CD8-positive, alpha-beta memory T cell (primary cell): ENCODE results near the gene PTBP1. TPM values are rescaled to one million over a fixed set of nuclear protein-coding genes. Genes with fewer than 3 reads are reported as not detected.

Experiments used
- CTCF ChIA-PET: fragments of 350-600 bp; sonication (Branson Sonifier 250); formaldehyde crosslinking; loops from one replicate; lab custom pipeline; 2021; ENCODE audit warnings: antibody characterized with exemption; lab: Charles Lee
- POLR2A ChIA-PET: fragments of 350-600 bp; sonication (Branson Sonifier 250); formaldehyde crosslinking; loops from one replicate; lab custom pipeline; 2021; ENCODE audit warnings: antibody characterized with exemption; lab: Charles Lee
- DNase-seq, 5 donors: peaks; one replicate each; pipeline versions ENCODE4 v3.0.0 to v3.0.0-alpha.2; 2020 to 2022; ENCODE audit warnings: mixed read lengths in 1 of 5
- H3K27ac ChIP-seq: one replicate; pipeline ENCODE4 v1.7.0; 2013; ENCODE audit warnings: low read depth, mild to moderate bottlenecking, low read length, moderate library complexity
- H3K27me3 ChIP-seq: 2 replicates; pipeline ENCODE4 v1.7.0; 2013; ENCODE audit warnings: low read length, mild to moderate bottlenecking; ENCODE audit not compliant: insufficient read depth, poor library complexity, severe bottlenecking
- H3K36me3 ChIP-seq: 2 replicates; pipeline ENCODE4 v1.7.0; 2013; ENCODE audit warnings: mild to moderate bottlenecking, low read length, moderate library complexity; ENCODE audit not compliant: insufficient read depth
- H3K4me1 ChIP-seq: 2 replicates; pipeline ENCODE4 v1.7.0; 2013; ENCODE audit warnings: mild to moderate bottlenecking, low read length, moderate library complexity; ENCODE audit not compliant: insufficient read depth
- H3K4me3 ChIP-seq: 2 replicates; pipeline ENCODE4 v1.7.0; 2013; ENCODE audit warnings: mild to moderate bottlenecking, low read length
- H3K9me3 ChIP-seq: 2 replicates; pipeline ENCODE4 v1.7.0; 2013; ENCODE audit warnings: mild to moderate bottlenecking, low read length
- H3K27ac Mint-ChIP-seq, 8 donors: one replicate each; pipeline ENCODE4 v1.8.0; 2020 to 2021; ENCODE audit warnings: mixed read lengths in 8 of 8, mild to moderate bottlenecking in 6 of 8, inconsistent platforms in 3 of 8, moderate library complexity in 3 of 8
- H3K27me3 Mint-ChIP-seq, 2 donors: one replicate each; pipeline ENCODE4 v1.8.0; 2020 to 2021; ENCODE audit warnings: mixed read lengths in 2 of 2, mild to moderate bottlenecking in 1 of 2, moderate library complexity in 1 of 2
- H3K36me3 Mint-ChIP-seq, 3 donors: one replicate each; pipeline ENCODE4 v1.8.0; 2020 to 2021; ENCODE audit warnings: mixed read lengths in 3 of 3, inconsistent platforms in 1 of 3, mild to moderate bottlenecking in 1 of 3
- H3K4me1 Mint-ChIP-seq, 3 donors: one replicate each; pipeline ENCODE4 v1.8.0; 2020 to 2021; ENCODE audit warnings: mixed read lengths in 3 of 3, inconsistent platforms in 1 of 3, mild to moderate bottlenecking in 1 of 3
- H3K4me3 Mint-ChIP-seq, 7 donors: one replicate each; pipeline ENCODE4 v1.8.0; 2020 to 2021; ENCODE audit warnings: mixed read lengths in 7 of 7, mild to moderate bottlenecking in 6 of 7, moderate library complexity in 4 of 7, inconsistent platforms in 2 of 7
- H3K9me3 Mint-ChIP-seq, 5 donors: one replicate each; pipeline ENCODE4 v1.8.0; 2020 to 2022; ENCODE audit warnings: mixed read lengths in 5 of 5, mild to moderate bottlenecking in 3 of 5, moderate library complexity in 2 of 5, inconsistent platforms in 1 of 5
- polyA plus RNA-seq: library from polyadenylated mRNA; unstranded; fragments of 300-500 nt; fragmentation: Illumina TruSeq; gene quantifications from one replicate; pipeline ENCODE4 v1.2.3, GENCODE V29; 2021
- total RNA-seq, 2 experiments: library from RNA; stranded (reverse); gene quantifications; one replicate each; pipeline ENCODE4 v1.2.3, GENCODE V29; 2021

PTBP1 gene
- total RNA-seq (100 to 1,000 TPM; 969 to 978 TPM), polyA plus RNA-seq (177 TPM)

DNA sequence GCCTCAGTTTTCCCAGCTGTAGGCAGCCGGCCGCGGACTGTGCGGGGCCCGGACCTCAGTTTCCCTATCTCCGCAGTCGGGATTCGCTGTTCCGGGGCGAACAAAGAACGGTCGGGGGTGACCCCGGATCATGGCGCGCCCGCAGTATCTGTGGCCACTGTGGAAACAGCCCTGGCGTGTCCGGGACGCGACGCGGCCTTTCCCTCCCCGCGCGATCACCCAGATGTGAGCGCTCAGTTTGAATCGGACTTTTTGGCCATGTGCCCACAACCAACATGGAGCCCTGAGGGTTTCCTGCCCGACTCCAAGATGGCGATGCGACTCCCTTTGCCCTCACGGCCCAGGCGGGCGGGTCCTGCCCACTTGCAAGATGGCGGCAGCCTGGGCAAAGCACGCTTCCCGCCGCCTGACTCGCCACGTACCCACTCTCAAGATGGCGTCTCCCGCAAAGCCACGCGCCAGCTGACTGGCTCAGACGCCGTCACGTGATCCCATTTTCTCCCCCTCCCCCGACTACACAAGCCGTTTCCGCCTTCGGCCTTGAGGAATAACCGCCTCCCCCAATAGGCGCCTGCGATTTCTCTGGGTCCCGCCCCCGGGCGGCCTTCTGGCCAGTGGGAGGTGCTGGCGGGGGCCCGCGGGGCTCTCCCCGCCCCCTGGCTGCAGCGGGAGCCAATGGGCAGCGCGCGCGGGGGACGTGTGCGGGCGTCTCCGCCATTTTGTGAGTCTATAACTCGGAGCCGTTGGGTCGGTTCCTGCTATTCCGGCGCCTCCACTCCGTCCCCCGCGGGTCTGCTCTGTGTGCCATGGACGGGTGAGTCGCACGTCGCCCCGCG lies at the start of gene PTBP1:
Gene PTBP1 (plus strand): TSS at position 761 of the 836 bp plus-strand sequence. CDS start 46 bp downstream, at position 807.
- Histone ChIP-seq H3K27me3 (no peaks in the 10 kb centered on the region), H3K9me3 (no peaks in the 10 kb centered on the region), H3K4me3 (peak within 1 kb of the TSS; percentile 68), H3K36me3 (peaks cover 9% of the 10 kb centered on the region), H3K4me1 (peaks cover 42% of the 10 kb centered on the region), H3K27ac (peak within 1 kb of the TSS; percentile 81)
- peaks cover 0 to 25% (median 1%) of the 10 kb centered on the region in 3 donors for H3K36me3 Mint-ChIP-seq
- H3K9me3 Mint-ChIP-seq, result no peaks in the 10 kb centered on the region
- POLR2A ChIA-PET, result interaction anchor here (0.6 to 1.0 kb wide), 5 partner anchors 10 to 645 kb away, joined by 3 to 6 read pairs (median 4); partner anchors contain the start of gene CIRBP
- peaks cover 0 to 4% of the 10 kb centered on the region in 2 donors for H3K27me3 Mint-ChIP-seq
- H3K4me3 Mint-ChIP-seq, result peak within 1 kb of the TSS; percentile 89 to 98 (median 93)
- CTCF ChIA-PET, result interaction anchor here (1.3 to 1.5 kb wide), 2 partner anchors 13 to 27 kb away, joined by 3 to 6 read pairs; no protein-coding TSS in a partner anchor
- peak; percentile 99 to 100 (median 100) for DNase-seq
- peaks cover 31 to 37% (median 34%) of the 10 kb centered on the region in 3 donors for H3K4me1 Mint-ChIP-seq
- H3K27ac Mint-ChIP-seq, result peak within 1 kb of the TSS; percentile 56 to 98 (median 92)

DNA sequence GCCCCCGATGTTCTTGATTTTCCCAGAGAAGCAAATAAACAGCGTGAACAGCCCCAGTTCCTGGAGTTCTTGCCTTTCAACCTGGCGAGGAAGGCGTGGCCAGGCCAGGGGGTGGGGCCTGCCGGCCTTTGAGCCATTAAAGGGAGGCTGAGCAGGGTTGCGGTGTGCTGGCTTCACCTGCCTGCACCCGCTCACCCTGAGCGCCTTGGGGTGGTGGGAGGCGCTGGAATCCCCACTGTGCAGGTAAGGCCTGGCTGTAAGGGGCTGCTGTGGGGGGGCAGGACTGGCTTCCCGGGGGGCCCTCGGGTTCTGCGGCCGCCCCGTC lies 49.0 kb upstream of the PTBP1 start:
- POLR2A ChIA-PET, result no interaction called here

GRCh38 chr19:749811-750210 lies 47.4 kb upstream of the PTBP1 start:
- Mint-ChIP-seq H3K4me3 (no peak overlapping the region), H3K27ac (no peak overlapping the region), H3K27me3 (peaks cover 0 to 2% of the 10 kb centered on the region in 2 donors), H3K4me1 (no peaks in the 10 kb centered on the region), H3K9me3 (no peaks in the 10 kb centered on the region), H3K36me3 (no peaks in the 10 kb centered on the region)
- H3K4me3 ChIP-seq, result no peak overlapping the region
- no peak for DNase-seq
- no peaks in the 10 kb centered on the region for H3K9me3 ChIP-seq
- H3K27ac ChIP-seq, result no peak overlapping the region
- H3K27me3 ChIP-seq, result no peaks in the 10 kb centered on the region
- CTCF ChIA-PET, result no interaction called here
- no peaks in the 10 kb centered on the region for H3K4me1 ChIP-seq
- POLR2A ChIA-PET, result no interaction called here
- H3K36me3 ChIP-seq, result no peaks in the 10 kb centered on the region

More for the DNA sequence above, 49.0 kb upstream of the PTBP1 start:
- Mint-ChIP-seq H3K27me3 (no peaks in the 10 kb centered on the region), H3K4me1 (no peaks in the 10 kb centered on the region), H3K4me3 (no peak overlapping the region), H3K36me3 (no peaks in the 10 kb centered on the region), H3K27ac (no peak overlapping the region), H3K9me3 (peaks cover 0 to 2% (median 0%) of the 10 kb centered on the region in 5 donors)
- Histone ChIP-seq H3K9me3 (no peaks in the 10 kb centered on the region), H3K27ac (no peak overlapping the region), H3K4me1 (no peaks in the 10 kb centered on the region), H3K27me3 (no peaks in the 10 kb centered on the region), H3K4me3 (no peak overlapping the region), H3K36me3 (no peaks in the 10 kb centered on the region)
- no peak for DNase-seq
- CTCF ChIA-PET, result no interaction called here

- ChIA-PET CTCF (no interaction called here), POLR2A (no interaction called here)
- no peaks in the 10 kb centered on the region for H3K36me3 ChIP-seq
- DNase-seq, result no peak
- Mint-ChIP-seq H3K4me3 (no peak within 1 kb of the TSS), H3K36me3 (no peaks in the 10 kb centered on the region), H3K4me1 (no peaks in the 10 kb centered on the region), H3K27ac (no peak within 1 kb of the TSS), H3K27me3 (peaks cover 0 to 2% of the 10 kb centered on the region in 2 donors), H3K9me3 (no peaks in the 10 kb centered on the region)
- H3K9me3 ChIP-seq, result no peaks in the 10 kb centered on the region
- H3K4me1 ChIP-seq, result no peaks in the 10 kb centered on the region
- H3K27ac ChIP-seq, result no peak within 1 kb of the TSS
- no peak within 1 kb of the TSS for H3K4me3 ChIP-seq
- H3K27me3 ChIP-seq, result no peaks in the 10 kb centered on the region
Measured at GRCh38 chr19:750640-751423, 46.4 kb upstream of the PTBP1 start, which contains the start of gene MISP. MISP (plus strand) TSS chr19:751112; CDS start chr19:756947, 5,835 bp downstream.

DNA sequence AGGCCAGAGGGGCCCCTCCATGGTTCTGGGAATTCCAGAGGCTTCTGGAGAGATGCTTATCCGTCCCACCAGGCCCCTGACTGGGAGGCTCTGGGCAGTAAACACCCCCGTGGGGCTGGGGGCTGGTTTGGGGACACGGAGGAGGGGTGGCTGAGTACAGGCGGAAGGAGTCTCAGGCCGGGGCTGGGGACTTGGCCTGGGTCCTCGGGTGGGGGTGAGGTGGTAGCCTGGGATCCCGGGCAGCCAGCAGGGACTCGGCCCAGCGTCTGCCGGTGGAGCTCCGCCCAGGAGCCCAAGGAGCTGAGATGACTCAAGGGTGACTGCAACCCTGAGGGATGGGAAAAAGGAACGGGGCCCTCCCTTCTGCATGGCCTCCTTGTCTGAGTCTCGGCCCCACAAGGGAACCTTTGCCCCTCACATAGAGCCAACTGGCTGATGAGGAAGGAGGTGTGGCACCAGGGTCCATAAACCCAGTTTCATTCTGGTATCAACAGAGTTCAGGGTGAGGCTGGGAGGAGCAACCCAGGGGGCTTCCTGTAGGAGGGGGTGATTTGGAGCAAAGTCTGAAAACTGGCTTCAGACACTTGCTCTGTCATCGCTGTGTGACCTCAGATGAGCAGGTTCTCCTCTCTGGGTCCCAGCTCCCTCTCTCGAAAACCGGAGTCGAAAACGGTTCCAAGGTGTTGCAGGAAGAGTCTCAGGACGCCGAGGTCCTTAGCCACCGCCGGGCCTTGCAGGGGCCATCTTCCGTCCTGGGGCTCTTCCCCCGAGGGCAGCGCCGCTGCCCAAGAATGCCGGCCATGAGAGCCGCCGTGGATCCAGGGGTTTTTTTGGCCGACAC lies 45.5 kb upstream of the PTBP1 start:
- POLR2A ChIA-PET, result no interaction called here
- no peak overlapping the region for H3K4me3 Mint-ChIP-seq
- no peak overlapping the region for H3K27ac Mint-ChIP-seq
- H3K36me3 Mint-ChIP-seq, result no peaks in the 10 kb centered on the region
- H3K4me1 Mint-ChIP-seq, result no peaks in the 10 kb centered on the region
- DNase-seq, result no peak
- no peaks in the 10 kb centered on the region for H3K9me3 ChIP-seq
- peaks cover 0 to 2% of the 10 kb centered on the region in 2 donors for H3K27me3 Mint-ChIP-seq
- H3K27me3 ChIP-seq, result no peaks in the 10 kb centered on the region
- no peaks in the 10 kb centered on the region for H3K9me3 Mint-ChIP-seq
- CTCF ChIA-PET, result interaction anchor here (1.2 kb wide), 1 partner anchor 11 kb away, joined by 3 read pairs; no protein-coding TSS in a partner anchor
- no peaks in the 10 kb centered on the region for H3K4me1 ChIP-seq
- no peak overlapping the region for H3K27ac ChIP-seq
- H3K36me3 ChIP-seq, result no peaks in the 10 kb centered on the region
- H3K4me3 ChIP-seq, result no peak overlapping the region

DNA sequence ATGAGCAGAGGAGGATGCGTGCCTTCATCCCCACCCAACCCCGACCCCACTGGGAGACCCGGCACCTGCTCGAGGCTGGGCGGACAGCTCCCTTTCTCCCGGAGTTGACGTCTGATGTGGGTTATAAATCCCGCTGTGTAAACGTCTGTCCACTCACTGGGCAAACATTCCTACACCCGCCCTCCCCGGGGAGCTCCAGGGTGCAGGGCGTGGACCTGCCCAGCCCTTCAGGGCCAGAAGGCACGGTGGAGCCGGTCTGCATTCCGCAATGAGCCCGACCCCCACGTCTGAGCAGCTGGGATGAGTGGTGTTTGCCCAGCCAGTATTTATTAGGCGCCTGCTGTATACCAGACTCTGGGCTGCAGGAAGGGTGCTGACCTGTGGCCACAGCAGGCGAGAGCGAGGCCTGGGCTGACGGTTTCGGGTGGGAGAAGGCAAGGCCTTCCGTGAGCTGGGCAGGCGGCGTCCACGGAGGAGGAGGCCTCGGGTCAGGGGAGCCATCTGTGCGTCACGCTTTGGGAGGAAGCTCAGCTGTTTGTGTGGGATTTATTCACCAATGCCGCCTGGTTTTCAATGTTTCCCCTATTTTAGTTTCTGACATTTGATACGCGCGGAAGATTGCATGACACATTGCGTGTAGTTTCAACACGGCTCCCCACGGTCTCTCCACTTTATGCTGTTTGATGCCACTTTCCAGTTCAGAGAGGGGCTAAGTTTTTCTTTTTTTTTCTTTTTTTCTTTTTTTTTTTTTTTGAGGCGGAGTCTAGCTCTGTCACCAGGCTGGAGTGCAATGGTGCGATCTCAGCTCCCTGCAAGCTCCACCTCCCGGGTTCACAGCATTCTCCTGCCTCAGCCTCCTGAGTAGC lies 44.4 kb upstream of the PTBP1 start:
- H3K4me3 ChIP-seq, result no peak overlapping the region
- no peaks in the 10 kb centered on the region for H3K36me3 ChIP-seq
- Mint-ChIP-seq H3K27ac (no peak overlapping the region), H3K4me1 (no peaks in the 10 kb centered on the region), H3K36me3 (no peaks in the 10 kb centered on the region), H3K4me3 (no peak overlapping the region), H3K9me3 (peaks cover 0 to 2% (median 0%) of the 10 kb centered on the region in 5 donors), H3K27me3 (peaks cover 0 to 2% of the 10 kb centered on the region in 2 donors)
- CTCF ChIA-PET, result interaction anchor here (1.2 kb wide), 2 partner anchors 10 to 16 kb away, joined by 3 read pairs; no protein-coding TSS in a partner anchor
- POLR2A ChIA-PET, result no interaction called here
- H3K4me1 ChIP-seq, result no peaks in the 10 kb centered on the region
- DNase-seq, result no peak
- H3K9me3 ChIP-seq, result no peaks in the 10 kb centered on the region
- no peak overlapping the region for H3K27ac ChIP-seq
- H3K27me3 ChIP-seq, result no peaks in the 10 kb centered on the region

DNA sequence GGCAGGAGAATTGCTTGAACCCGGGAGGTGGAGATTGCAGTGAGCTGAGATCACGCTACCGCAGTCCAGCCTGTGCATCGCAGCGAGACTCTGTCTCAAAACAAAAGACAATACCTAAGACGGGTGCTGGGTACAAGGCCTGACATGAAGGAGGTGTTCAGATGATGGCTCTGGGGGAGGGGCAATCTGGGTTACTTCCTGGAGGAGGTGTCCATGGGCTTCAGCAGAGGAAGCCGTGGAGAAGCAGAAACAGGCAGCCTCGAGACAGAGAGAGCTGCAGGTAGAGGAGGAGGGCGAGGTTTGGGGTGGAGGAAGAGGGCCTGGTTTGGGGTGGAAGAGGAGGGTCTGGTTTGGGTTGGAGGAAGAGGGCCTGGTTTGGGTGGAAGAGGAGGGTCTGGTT lies 42.7 kb upstream of the PTBP1 start:
- H3K36me3 ChIP-seq, result no peaks in the 10 kb centered on the region
- no peak overlapping the region for H3K4me3 ChIP-seq
- no peaks in the 10 kb centered on the region for H3K9me3 ChIP-seq
- POLR2A ChIA-PET, result no interaction called here
- Mint-ChIP-seq H3K9me3 (peaks cover 0 to 10% (median 8%) of the 10 kb centered on the region in 5 donors), H3K27me3 (peaks cover 0 to 2% of the 10 kb centered on the region in 2 donors), H3K4me1 (no peaks in the 10 kb centered on the region), H3K27ac (no peak overlapping the region), H3K36me3 (peaks cover 0 to 8% (median 0%) of the 10 kb centered on the region in 3 donors), H3K4me3 (no peak overlapping the region)
- DNase-seq, result no peak
- H3K4me1 ChIP-seq, result no peaks in the 10 kb centered on the region
- CTCF ChIA-PET, result no interaction called here
- no peaks in the 10 kb centered on the region for H3K27me3 ChIP-seq
- no peak overlapping the region for H3K27ac ChIP-seq
